Measurements from ENCODE around the gene NR1I3.
"Not testable (repeated sequence)": the region's sequence is repeated elsewhere in the genome, so short reads cannot be mapped to it uniquely, and the experiment has no call there.

The NR1I3 gene

GRCh38 chr1:161229896-161230295 lies 8.1 kb downstream of the NR1I3 start:
- Mint-ChIP-seq H3K4me3 (no peak overlapping the region), H3K36me3 (ENCODE audit: low read depth) (peaks cover 26% of the 10 kb centered on the region), H3K4me1 (ENCODE audit: low read depth) (peaks cover 26% of the 10 kb centered on the region), H3K27me3 (ENCODE audit: low read depth) (no peaks in the 10 kb centered on the region), H3K27ac (no peak overlapping the region), H3K9me3 (no peaks in the 10 kb centered on the region)

DNA sequence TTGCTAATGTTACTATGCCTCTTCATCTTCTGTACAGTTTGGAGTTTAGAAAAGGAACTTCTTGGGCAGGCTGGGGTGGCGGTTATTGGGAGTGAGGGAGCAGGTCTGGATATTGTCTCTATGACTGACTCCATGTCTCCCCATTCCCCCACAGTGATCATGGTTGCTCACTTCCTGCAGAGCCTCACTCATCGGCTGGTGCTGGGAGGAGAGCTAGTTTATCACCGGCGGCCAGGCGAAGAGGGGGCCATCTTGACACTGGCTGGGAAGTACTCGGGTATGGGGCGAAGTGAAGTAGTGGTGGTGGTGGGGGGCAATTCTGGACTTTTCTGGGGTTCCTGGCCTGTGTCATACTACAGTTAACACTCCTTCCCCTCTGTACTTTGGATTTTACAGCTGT lies 10.0 kb downstream of the NR1I3 start:
- peaks cover 26% of the 10 kb centered on the region for H3K4me1 Mint-ChIP-seq (ENCODE audit: low read depth)
- no peaks in the 10 kb centered on the region for H3K27me3 Mint-ChIP-seq (ENCODE audit: low read depth)
- H3K9me3 Mint-ChIP-seq = no peaks in the 10 kb centered on the region
- H3K4me3 Mint-ChIP-seq = peak overlapping the region; percentile 98
- peak overlapping the region; percentile 85 for H3K27ac Mint-ChIP-seq
- peaks cover 26% of the 10 kb centered on the region for H3K36me3 Mint-ChIP-seq (ENCODE audit: low read depth)

GRCh38 chr1:161227196-161227871 lies 10.7 kb downstream of the NR1I3 start:
- H3K4me3 Mint-ChIP-seq = peak overlapping the region; percentile 98
- H3K9me3 Mint-ChIP-seq = no peaks in the 10 kb centered on the region
- H3K36me3 Mint-ChIP-seq (ENCODE audit: low read depth) = peaks cover 26% of the 10 kb centered on the region
- H3K27ac Mint-ChIP-seq = peak overlapping the region; percentile 85
- H3K27me3 Mint-ChIP-seq (ENCODE audit: low read depth) = no peaks in the 10 kb centered on the region
- H3K4me1 Mint-ChIP-seq (ENCODE audit: low read depth) = peaks cover 26% of the 10 kb centered on the region

DNA sequence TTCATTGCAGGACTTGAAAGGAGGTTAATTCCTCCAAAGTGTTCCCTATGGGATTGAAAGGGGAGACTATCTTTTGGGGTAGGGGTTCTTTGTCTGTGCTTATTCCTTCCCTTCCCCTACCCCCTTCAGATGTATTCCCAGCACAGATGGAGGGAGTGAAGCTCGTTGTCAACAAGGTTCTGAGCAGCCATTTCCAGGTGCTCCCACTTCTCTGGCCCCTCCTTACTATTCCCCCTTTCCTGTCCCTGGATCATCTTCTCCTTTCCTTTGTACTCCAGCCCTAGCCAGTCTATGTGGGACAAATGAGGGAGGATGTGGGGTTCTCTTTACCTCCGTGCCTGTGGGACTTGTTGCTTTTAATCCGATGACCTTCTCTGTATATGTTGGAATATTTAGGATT lies 11.2 kb downstream of the NR1I3 start:
- H3K4me3 Mint-ChIP-seq = peak overlapping the region; percentile 98
- H3K36me3 Mint-ChIP-seq (ENCODE audit: low read depth) = peaks cover 26% of the 10 kb centered on the region
- H3K27me3 Mint-ChIP-seq (ENCODE audit: low read depth) = no peaks in the 10 kb centered on the region
- H3K4me1 Mint-ChIP-seq (ENCODE audit: low read depth) = peaks cover 29% of the 10 kb centered on the region
- no peaks in the 10 kb centered on the region for H3K9me3 Mint-ChIP-seq
- H3K27ac Mint-ChIP-seq = peak overlapping the region; percentile 85

GRCh38 chr1:161226320-161226711 lies 11.7 kb downstream of the NR1I3 start:
- H3K4me1 Mint-ChIP-seq (ENCODE audit: low read depth) = peaks cover 29% of the 10 kb centered on the region
- H3K27ac Mint-ChIP-seq = peak overlapping the region; percentile 99
- H3K9me3 Mint-ChIP-seq = no peaks in the 10 kb centered on the region
- peak overlapping the region; percentile 98 for H3K4me3 Mint-ChIP-seq
- no peaks in the 10 kb centered on the region for H3K27me3 Mint-ChIP-seq (ENCODE audit: low read depth)
- peaks cover 26% of the 10 kb centered on the region for H3K36me3 Mint-ChIP-seq (ENCODE audit: low read depth)

DNA sequence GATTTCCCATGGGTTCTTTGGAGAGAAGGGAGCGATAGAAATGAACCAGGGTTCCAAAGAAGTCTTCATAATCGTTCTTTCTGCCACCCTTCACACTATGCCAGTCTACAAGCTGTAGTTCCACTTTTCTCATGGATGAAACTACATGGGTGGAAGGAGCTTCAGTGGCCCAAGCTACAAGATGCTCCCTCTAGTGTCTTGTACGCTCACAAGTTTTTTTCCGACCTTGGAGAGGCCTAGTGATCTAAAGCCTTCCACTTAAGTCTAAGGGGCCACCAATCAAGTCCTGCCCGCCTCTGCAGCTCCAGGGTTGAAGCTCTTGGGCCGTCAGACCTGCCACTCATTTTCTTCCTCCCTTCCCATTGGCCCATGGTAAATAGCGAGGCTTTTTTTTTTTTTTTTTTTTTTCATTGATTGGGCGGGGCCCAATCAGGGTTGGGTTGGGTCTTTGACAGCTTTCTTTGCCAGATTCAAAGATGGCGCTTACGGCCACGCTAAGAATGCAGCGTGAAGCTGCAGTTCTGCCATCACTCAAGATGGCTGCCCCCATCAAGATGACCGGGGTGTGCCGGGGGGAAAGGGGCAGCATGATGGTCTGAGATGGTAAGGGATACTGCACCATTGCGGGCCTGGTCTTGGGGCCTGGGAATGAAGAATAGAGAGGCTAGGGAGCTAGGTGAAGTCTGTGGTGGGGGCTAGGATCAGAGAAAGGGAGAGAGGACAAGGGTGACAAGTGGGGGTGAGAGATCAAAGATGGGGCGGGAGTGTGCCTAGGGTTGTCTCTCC lies 12.3 kb downstream of the NR1I3 start, which contains the start of gene TOMM40L:
Gene TOMM40L, plus strand, starts transcription at position 527 of the 786 bp plus-strand sequence. CDS start 430 bp downstream, outside the sequence.
- H3K4me1 Mint-ChIP-seq (ENCODE audit: low read depth) = peaks cover 29% of the 10 kb centered on the region
- H3K4me3 Mint-ChIP-seq = peak within 1 kb of the TSS; percentile 98
- H3K36me3 Mint-ChIP-seq (ENCODE audit: low read depth) = peaks cover 24% of the 10 kb centered on the region
- H3K27ac Mint-ChIP-seq = peak within 1 kb of the TSS; percentile 99
- H3K9me3 Mint-ChIP-seq = no peaks in the 10 kb centered on the region
- H3K27me3 Mint-ChIP-seq (ENCODE audit: low read depth) = no peaks in the 10 kb centered on the region

- Mint-ChIP-seq H3K4me3 (peak overlapping the region; percentile 3), H3K27ac (peak overlapping the region; percentile 99), H3K9me3 (no peaks in the 10 kb centered on the region), H3K4me1 (ENCODE audit: low read depth) (peaks cover 29% of the 10 kb centered on the region), H3K27me3 (ENCODE audit: low read depth) (no peaks in the 10 kb centered on the region), H3K36me3 (ENCODE audit: low read depth) (peaks cover 18% of the 10 kb centered on the region)
Measured at GRCh38 chr1:161225178-161225533, 12.8 kb downstream of the NR1I3 start.

DNA sequence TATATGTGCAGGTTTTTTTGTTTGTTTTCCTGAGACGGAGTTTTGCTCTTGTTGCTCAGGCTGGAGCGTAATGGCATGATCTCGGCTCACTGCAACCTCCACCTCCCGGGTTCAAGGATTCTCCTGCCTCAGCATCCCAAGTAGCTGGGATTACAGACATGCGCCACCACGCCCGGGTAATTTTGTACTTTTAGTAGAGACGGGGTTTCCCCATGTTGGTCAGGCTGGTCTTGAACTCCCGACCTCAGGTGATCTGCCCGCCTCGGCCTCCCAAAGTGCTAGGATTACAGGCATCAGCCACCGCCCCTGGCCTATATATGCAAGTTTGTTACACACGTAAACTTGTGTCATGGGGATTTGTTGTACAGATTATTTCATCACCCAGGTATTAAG lies 13.3 kb downstream of the NR1I3 start:
- H3K36me3 Mint-ChIP-seq (ENCODE audit: low read depth) = peaks cover 18% of the 10 kb centered on the region
- H3K4me1 Mint-ChIP-seq (ENCODE audit: low read depth) = peaks cover 29% of the 10 kb centered on the region
- not testable (repeated sequence) for H3K4me3 Mint-ChIP-seq; H3K9me3 Mint-ChIP-seq; H3K27me3 Mint-ChIP-seq (ENCODE audit: low read depth)
- peak overlapping the region; percentile 99 for H3K27ac Mint-ChIP-seq

- Mint-ChIP-seq H3K27ac (peak overlapping the region; percentile 56), H3K27me3 (ENCODE audit: low read depth) (no peaks in the 10 kb centered on the region), H3K9me3 (no peaks in the 10 kb centered on the region)
Measured at GRCh38 chr1:161223805-161224694, 14.0 kb downstream of the NR1I3 start.

DNA sequence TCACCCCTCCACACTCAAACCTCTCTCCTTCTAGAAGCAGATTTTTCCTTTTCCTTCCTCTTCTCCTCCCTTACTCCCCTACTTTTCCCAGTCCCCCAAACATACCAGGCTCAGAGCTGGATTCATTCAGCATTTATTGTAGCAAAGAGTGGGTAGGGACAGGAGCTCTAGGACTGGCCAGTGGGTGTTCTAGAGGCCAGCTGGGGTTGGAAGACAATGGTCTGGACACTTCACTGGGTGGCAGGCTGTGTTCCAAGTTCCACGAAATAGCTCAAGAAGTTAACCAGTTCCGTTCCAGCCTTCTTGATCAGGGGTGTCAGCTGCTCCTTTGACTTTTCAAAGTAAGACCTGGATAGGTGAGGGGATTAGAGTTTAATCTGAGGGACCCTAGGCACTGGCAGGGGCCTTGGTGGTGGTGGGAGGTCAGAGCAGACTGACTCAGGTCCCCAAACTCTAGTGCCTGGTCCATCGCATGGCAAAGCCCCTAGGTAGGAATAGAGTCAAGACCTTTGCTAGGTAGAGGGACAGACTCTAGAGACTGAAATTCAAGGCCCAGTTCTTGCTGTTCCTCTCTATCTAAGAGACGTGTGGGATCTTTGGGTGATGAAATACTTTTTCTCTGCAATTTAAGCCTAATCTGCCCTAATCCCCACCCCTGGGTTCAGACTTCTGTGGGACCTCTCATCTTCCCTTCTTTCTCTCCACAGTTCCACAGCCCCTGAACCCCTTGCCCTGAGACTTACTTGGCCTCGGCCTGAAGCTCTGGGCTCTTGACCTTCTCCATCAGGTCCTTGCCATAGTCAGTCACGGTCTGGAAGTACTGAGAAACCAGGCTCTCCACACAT lies 15.6 kb downstream of the NR1I3 start:
- Mint-ChIP-seq H3K9me3 (no peaks in the 10 kb centered on the region), H3K27me3 (ENCODE audit: low read depth) (no peaks in the 10 kb centered on the region), H3K4me3 (no peak overlapping the region), H3K36me3 (ENCODE audit: low read depth) (peaks cover 1% of the 10 kb centered on the region), H3K27ac (no peak overlapping the region), H3K4me1 (ENCODE audit: low read depth) (peaks cover 29% of the 10 kb centered on the region)

More at GRCh38 chr1:161223805-161224694, 14.0 kb downstream of the NR1I3 start:
- Mint-ChIP-seq H3K4me1 (ENCODE audit: low read depth) (peaks cover 29% of the 10 kb centered on the region), H3K4me3 (no peak overlapping the region), H3K36me3 (ENCODE audit: low read depth) (peaks cover 13% of the 10 kb centered on the region)

DNA sequence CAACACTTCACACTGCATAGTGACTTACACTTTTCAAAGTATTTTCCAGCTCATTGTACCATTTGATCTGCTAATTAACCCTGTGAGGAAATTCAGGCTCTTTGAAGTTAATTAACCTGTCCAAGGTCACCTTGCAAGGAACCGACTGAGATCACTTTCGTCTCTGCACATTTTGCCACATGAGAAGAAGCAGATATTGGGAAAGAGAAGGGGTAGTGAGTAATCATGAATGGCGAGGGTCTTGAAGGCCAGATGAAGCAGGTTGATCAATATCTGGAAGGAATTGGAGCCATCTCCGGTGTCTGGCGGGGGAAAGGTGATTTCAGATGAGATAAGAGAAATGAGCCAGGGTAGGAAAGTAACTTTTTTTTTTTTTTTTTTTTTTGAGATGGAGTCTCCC lies 18.0 kb downstream of the NR1I3 start:
- H3K4me3 Mint-ChIP-seq = no peak overlapping the region
- H3K4me1 Mint-ChIP-seq (ENCODE audit: low read depth) = peaks cover 23% of the 10 kb centered on the region
- no peak overlapping the region for H3K27ac Mint-ChIP-seq
- H3K27me3 Mint-ChIP-seq (ENCODE audit: low read depth) = no peaks in the 10 kb centered on the region
- H3K9me3 Mint-ChIP-seq = no peaks in the 10 kb centered on the region
- peaks cover 3% of the 10 kb centered on the region for H3K36me3 Mint-ChIP-seq (ENCODE audit: low read depth)

DNA sequence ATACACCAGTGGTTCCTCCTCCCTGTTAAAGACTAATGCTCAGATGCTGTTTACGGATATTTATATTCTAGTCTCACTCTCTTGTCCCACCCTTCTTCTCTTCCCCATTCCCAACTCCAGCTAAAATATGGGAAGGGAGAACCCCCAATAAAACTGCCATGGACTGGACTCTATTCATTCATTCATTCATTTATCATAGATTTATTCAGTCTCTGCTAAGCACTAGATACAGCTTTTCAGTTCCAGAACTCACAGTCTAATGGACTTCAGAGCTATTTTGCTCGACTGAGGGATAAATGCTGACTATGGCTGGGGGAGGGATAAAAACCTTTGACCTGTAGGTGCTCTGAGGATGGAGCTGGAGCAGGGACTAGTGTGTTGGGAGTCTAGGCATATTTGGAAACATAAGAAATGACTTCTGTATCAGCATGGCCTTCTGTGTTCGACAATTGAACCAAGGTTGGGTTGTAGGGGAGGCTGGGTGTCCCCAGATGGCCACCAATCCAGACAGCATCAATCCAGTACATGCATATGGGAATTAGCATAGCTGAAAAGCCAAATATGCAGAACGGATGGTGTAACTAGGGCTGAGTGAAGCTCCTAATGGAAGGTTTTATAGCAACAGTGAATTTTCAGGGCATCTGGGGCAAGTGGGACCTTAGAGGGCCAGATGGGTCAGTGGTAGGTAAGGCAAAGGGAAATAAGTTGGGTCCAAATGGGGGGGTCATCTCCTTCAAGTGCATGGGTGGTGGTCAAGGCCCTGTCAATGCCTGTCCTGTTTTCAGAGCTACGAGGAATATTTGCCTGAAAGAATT lies 18.7 kb downstream of the NR1I3 start:
- no peak overlapping the region for H3K4me3 Mint-ChIP-seq
- H3K27me3 Mint-ChIP-seq (ENCODE audit: low read depth) = no peaks in the 10 kb centered on the region
- H3K36me3 Mint-ChIP-seq (ENCODE audit: low read depth) = peaks cover 8% of the 10 kb centered on the region
- H3K4me1 Mint-ChIP-seq (ENCODE audit: low read depth) = peaks cover 26% of the 10 kb centered on the region
- no peaks in the 10 kb centered on the region for H3K9me3 Mint-ChIP-seq
- H3K27ac Mint-ChIP-seq = no peak overlapping the region

All from T-helper 1 cell treated with Interleukin-12 subunit alpha and Interleukin-12 subunit beta and Interleukin-4 antibody, amounts not matched to agents 30 μg/mL and 1 μg/mL, for 36 hours (primary cell).